Natural killer cell (primary cell): ENCODE measurements around the gene PRKCB. TPM values are rescaled to one million over a fixed set of nuclear protein-coding genes. Genes with fewer than 3 reads are reported as not detected.

Source experiments
- ATAC-seq, 3 donors: fragments of 150-1000 bp in 2 of 3; fragments of 200-7000 bp in 1 of 3; cut with Tn5 transposase; 1 replicate in 1 of 3; 2 replicates in 2 of 3; pipeline ENCODE4 v1.10.0; 2021; ENCODE audit warnings: mild to moderate bottlenecking in 2 of 3, moderate library complexity in 2 of 3
- DNase-seq, 2 donors: peaks; one replicate each; pipeline versions ENCODE4 v3.0.0 to v3.0.0-alpha.2; 2013 to 2021; ENCODE audit warnings: mixed read lengths in 1 of 2
- H3K27ac ChIP-seq: one replicate; pipeline ENCODE4 v1.5.1; 2013; ENCODE audit warnings: mild to moderate bottlenecking, low read length
- H3K27me3 ChIP-seq: one replicate; pipeline ENCODE4 v1.6.1; 2013; ENCODE audit warnings: low read length; ENCODE audit not compliant: control insufficient read depth, insufficient read depth
- H3K36me3 ChIP-seq: one replicate; pipeline ENCODE4 v1.6.1; 2013; ENCODE audit warnings: low read length; ENCODE audit not compliant: control insufficient read depth, insufficient read depth
- H3K4me1 ChIP-seq: one replicate; pipeline ENCODE4 v1.6.1; 2013; ENCODE audit warnings: low read length; ENCODE audit not compliant: control insufficient read depth, insufficient read depth
- H3K4me3 ChIP-seq: one replicate; pipeline ENCODE4 v1.5.1; 2013; ENCODE audit warnings: low read length
- H3K9me3 ChIP-seq: one replicate; pipeline ENCODE4 v1.6.1; 2013; ENCODE audit warnings: low read length; ENCODE audit not compliant: control insufficient read depth, insufficient read depth
- H3K27ac Mint-ChIP-seq, 2 donors: one replicate each; pipeline ENCODE4 v1.8.0; 2022; ENCODE audit warnings: mild to moderate bottlenecking in 2 of 2, mixed read lengths in 2 of 2, moderate library complexity in 1 of 2
- H3K27me3 Mint-ChIP-seq, 2 donors: one replicate each; pipeline ENCODE4 v1.8.0; 2022; ENCODE audit warnings: low read depth in 2 of 2, mixed read lengths in 2 of 2
- H3K36me3 Mint-ChIP-seq: one replicate; pipeline ENCODE4 v1.8.0; 2022; ENCODE audit warnings: mixed read lengths
- H3K4me1 Mint-ChIP-seq, 2 donors: one replicate each; pipeline ENCODE4 v1.8.0; 2022; ENCODE audit warnings: mixed read lengths in 2 of 2
- H3K4me3 Mint-ChIP-seq: one replicate; pipeline ENCODE4 v1.8.0; 2022; ENCODE audit warnings: mild to moderate bottlenecking, moderate library complexity, mixed read lengths
- H3K9me3 Mint-ChIP-seq, 2 donors: one replicate each; pipeline ENCODE4 v1.8.0; 2022; ENCODE audit warnings: mixed read lengths in 2 of 2
- WGBS: methylation state at CpG from one replicate; pipeline ENCODE4 v1.1.7; 2013; ENCODE audit warnings: missing lambda C conversion rate; ENCODE audit not compliant: insufficient coverage; 5-methylcytosine and 5-hydroxymethylcytosine counted together
- intact Hi-C: fragments of 100-400 bp; cut with micrococcal nuclease; formaldehyde crosslinking; loops from one replicate; pipeline ENCODE4 v1.14.2; 2022
- total RNA-seq, 4 donors: library from RNA; stranded (reverse); fragments of 120-200 nt in 1 of 4; gene quantifications; one replicate each; pipeline versions ENCODE4 v1.2.3 to v1.2.4, GENCODE V29; 2013 to 2022
- TF ChIP-seq, protein P1 (sequence below): fragments of 200-600 bp; IDR thresholded peaks from one replicate; pipeline ENCODE4 v1.8.0; 2022; ENCODE audit warnings: antibody characterized with exemption

PRKCB gene
- total RNA-seq, 3 donors from 2014 or later (not counting 1 experiment from before 2014, with no cell fraction given), result 182 to 222 (median 183) TPM

DNA sequence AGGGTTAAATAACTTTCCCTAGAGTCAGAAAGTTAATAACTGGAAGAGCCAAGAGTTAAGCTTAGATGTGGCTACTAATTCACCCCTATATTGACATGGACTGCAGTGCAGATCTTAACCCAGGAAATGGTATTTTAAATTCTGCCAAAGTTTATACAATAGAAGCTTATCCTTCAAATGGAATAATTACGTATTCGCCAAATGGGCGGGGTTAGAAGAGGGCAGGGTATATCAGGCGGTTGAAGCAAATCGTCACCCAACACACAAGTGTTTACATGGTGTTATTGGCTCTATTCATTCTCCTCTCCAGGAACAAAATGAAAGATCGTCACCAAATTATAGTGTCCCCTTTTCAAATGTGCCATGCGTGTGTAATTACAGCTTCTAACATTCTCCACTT is 182.7 kb downstream of the PRKCB start:
- Histone ChIP-seq H3K4me3 (no peak overlapping the region), H3K9me3 (no peaks in the 10 kb centered on the region), H3K27ac (no peak overlapping the region), H3K36me3 (no peaks in the 10 kb centered on the region), H3K27me3 (no peaks in the 10 kb centered on the region), H3K4me1 (peaks cover 32% of the 10 kb centered on the region)
- no peak for DNase-seq
- Mint-ChIP-seq H3K36me3 (peaks cover 6% of the 10 kb centered on the region), H3K4me3 (no peak overlapping the region), H3K27ac (peak overlapping the region in 1 of 2 donors; percentile 45), H3K27me3 (no peaks in the 10 kb centered on the region), H3K4me1 (peaks cover 58 to 62% of the 10 kb centered on the region in 2 donors), H3K9me3 (no peaks in the 10 kb centered on the region)
- no peak for ATAC-seq
- TF ChIP-seq, protein P1, sequence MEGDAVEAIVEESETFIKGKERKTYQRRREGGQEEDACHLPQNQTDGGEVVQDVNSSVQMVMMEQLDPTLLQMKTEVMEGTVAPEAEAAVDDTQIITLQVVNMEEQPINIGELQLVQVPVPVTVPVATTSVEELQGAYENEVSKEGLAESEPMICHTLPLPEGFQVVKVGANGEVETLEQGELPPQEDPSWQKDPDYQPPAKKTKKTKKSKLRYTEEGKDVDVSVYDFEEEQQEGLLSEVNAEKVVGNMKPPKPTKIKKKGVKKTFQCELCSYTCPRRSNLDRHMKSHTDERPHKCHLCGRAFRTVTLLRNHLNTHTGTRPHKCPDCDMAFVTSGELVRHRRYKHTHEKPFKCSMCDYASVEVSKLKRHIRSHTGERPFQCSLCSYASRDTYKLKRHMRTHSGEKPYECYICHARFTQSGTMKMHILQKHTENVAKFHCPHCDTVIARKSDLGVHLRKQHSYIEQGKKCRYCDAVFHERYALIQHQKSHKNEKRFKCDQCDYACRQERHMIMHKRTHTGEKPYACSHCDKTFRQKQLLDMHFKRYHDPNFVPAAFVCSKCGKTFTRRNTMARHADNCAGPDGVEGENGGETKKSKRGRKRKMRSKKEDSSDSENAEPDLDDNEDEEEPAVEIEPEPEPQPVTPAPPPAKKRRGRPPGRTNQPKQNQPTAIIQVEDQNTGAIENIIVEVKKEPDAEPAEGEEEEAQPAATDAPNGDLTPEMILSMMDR, result no peak
- intact Hi-C loops, result no loop called here
- 85% methylated on average over 7 of the region's 7 CpGs for WGBS

DNA sequence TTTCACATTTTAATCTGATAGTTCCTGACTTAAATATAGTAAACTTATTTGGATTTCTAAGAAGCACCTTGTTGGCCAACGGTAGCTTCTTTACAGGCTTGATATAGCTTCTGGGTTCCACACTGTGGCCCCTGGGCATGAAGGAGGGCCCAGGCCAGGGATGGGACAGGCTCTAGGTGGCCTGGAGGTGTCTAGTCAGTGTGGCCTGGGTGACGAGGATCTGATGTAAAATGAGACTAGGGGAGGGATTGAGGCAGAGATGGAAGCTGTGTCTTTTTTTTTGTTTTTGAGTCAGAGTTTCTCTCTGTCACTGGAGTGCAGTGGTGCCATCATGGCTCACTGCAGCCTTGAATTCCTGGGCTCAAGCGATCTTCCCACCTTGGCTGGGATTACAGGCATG is 187.0 kb downstream of the PRKCB start:
- no peak overlapping the region for H3K4me3 Mint-ChIP-seq
- no peaks in the 10 kb centered on the region for H3K9me3 Mint-ChIP-seq
- no peak for ATAC-seq
- Histone ChIP-seq H3K36me3 (no peaks in the 10 kb centered on the region), H3K4me3 (no peak overlapping the region), H3K9me3 (no peaks in the 10 kb centered on the region), H3K27me3 (no peaks in the 10 kb centered on the region), H3K4me1 (peaks cover 5% of the 10 kb centered on the region), H3K27ac (no peak overlapping the region)
- TF ChIP-seq, protein P1, result no peak
- no peak for DNase-seq
- intact Hi-C loops, result no loop called here
- H3K36me3 Mint-ChIP-seq, result peaks cover 6% of the 10 kb centered on the region
- no peaks in the 10 kb centered on the region for H3K27me3 Mint-ChIP-seq
- H3K4me1 Mint-ChIP-seq, result peaks cover 53 to 58% of the 10 kb centered on the region in 2 donors
- WGBS, result 92% methylated on average over 3 of the region's 3 CpGs
- H3K27ac Mint-ChIP-seq, result no peak overlapping the region

DNA sequence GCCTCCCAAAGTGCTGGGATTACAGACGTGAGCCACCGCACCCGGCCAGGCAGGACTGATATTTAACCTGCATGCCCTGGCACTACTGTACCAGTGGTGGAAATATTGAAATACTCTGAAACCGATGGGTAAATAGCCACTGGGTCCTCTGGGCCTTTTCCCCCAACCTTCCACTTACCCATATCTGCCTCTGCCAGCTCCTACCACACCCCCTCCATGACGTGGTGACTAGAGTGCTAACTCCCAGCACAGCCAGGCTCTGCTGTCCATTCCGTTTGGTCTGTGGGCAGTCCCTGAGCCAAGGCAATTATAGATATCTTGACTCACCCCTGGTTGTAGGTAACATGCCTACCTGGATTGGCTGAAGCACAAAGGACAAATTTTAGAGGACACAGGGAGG is 187.8 kb downstream of the PRKCB start:
- no peak overlapping the region for H3K27ac ChIP-seq
- no peak for DNase-seq
- Mint-ChIP-seq H3K27me3 (no peaks in the 10 kb centered on the region), H3K27ac (no peak overlapping the region), H3K4me1 (peaks cover 56 to 57% of the 10 kb centered on the region in 2 donors), H3K4me3 (no peak overlapping the region), H3K36me3 (peaks cover 6% of the 10 kb centered on the region), H3K9me3 (no peaks in the 10 kb centered on the region)
- intact Hi-C loops, result no loop called here
- H3K36me3 ChIP-seq, result no peaks in the 10 kb centered on the region
- no peak for ATAC-seq
- H3K9me3 ChIP-seq, result no peaks in the 10 kb centered on the region
- H3K4me3 ChIP-seq, result no peak overlapping the region
- 78% methylated on average over 6 of the region's 6 CpGs for WGBS
- no peaks in the 10 kb centered on the region for H3K27me3 ChIP-seq
- TF ChIP-seq, protein P1, result no peak
- peaks cover 5% of the 10 kb centered on the region for H3K4me1 ChIP-seq

DNA sequence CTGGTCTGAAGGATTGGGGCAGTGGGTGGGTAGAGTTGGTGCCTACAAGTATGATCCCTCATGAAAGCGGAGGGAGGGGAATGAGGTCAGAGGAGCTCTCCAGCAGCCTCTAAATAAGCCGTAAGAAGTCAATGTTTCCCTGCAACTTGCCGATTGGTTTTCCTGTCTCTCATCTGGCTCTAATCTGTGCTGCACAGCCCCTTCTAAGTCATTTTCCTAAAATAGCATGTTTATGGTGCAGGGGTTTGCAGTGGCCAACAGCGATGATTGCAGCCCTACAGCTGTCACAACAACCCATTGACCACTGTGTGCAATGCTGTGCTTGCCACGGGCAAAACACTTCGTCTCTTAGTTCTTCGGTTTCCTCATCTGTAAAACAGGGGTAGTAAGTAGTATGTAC is 189.2 kb downstream of the PRKCB start:
- Mint-ChIP-seq H3K27ac (peak overlapping the region in 1 of 2 donors; percentile 47), H3K4me3 (no peak overlapping the region), H3K9me3 (no peaks in the 10 kb centered on the region), H3K27me3 (no peaks in the 10 kb centered on the region), H3K36me3 (peaks cover 6% of the 10 kb centered on the region), H3K4me1 (peaks cover 53 to 58% of the 10 kb centered on the region in 2 donors)
- H3K4me3 ChIP-seq, result no peak overlapping the region
- peaks cover 5% of the 10 kb centered on the region for H3K4me1 ChIP-seq
- WGBS, result 92% methylated on average over 7 of the region's 7 CpGs
- no peaks in the 10 kb centered on the region for H3K36me3 ChIP-seq
- no peak overlapping the region for H3K27ac ChIP-seq
- H3K27me3 ChIP-seq, result no peaks in the 10 kb centered on the region
- no peaks in the 10 kb centered on the region for H3K9me3 ChIP-seq
- TF ChIP-seq, protein P1, result no peak
- no peak for DNase-seq
- intact Hi-C loops, result no loop called here
- ATAC-seq, result no peak
